ENCODE data around the gene CSK. TPM values are rescaled to one million over a fixed set of nuclear protein-coding genes. Genes with fewer than 3 reads are reported as not detected.
A peak's percentile ranks its signal among the peaks of the same experiment; 100 is the strongest.

The CSK gene
- polyA plus RNA-seq, 1 experiment: 25.3 TPM

DNA sequence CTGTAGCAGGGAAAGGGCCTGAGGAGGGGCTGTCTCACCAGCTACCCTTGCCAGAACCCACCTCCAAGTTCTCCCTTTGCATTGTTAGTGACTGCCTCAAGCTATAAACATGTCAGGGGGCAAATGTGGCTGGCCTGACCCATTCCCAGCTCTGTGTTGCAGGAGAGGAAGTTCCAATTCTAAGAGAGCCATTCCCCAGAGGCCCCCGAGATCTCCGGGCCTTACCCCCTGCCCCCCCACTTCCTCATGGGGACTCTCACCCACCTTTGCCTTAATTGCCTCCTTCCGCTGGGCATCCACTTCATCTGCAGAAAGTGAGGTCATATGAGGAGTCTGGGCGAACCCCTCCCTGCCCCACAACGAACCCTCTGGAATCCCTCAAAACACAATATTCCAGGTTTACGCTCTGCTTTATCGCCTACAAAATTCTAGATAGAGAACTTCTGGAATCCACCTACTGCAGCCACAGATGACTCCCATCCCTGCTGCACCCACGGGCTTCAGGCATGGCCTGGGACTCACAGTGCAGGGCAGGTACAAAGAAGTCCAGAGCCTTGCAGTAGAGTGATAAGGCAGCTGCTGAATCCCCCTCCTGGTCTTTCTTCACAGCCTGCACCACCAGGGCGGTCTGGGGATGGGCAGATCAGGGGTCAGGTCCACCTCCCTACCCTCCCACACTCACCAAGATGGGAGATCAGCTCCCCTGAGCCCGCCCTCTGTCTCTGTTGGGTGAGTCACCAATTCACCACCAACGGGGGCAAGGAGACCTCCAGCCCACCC, 57.1 kb downstream of the CSK start:
- TF ChIP-seq, protein P1, sequence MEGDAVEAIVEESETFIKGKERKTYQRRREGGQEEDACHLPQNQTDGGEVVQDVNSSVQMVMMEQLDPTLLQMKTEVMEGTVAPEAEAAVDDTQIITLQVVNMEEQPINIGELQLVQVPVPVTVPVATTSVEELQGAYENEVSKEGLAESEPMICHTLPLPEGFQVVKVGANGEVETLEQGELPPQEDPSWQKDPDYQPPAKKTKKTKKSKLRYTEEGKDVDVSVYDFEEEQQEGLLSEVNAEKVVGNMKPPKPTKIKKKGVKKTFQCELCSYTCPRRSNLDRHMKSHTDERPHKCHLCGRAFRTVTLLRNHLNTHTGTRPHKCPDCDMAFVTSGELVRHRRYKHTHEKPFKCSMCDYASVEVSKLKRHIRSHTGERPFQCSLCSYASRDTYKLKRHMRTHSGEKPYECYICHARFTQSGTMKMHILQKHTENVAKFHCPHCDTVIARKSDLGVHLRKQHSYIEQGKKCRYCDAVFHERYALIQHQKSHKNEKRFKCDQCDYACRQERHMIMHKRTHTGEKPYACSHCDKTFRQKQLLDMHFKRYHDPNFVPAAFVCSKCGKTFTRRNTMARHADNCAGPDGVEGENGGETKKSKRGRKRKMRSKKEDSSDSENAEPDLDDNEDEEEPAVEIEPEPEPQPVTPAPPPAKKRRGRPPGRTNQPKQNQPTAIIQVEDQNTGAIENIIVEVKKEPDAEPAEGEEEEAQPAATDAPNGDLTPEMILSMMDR (IDR thresholded peaks at IDR 0.05; ENCODE audit: insufficient read depth, low read depth, low read length): no peak
- ChIA-PET POLR2A (no interaction called here), CTCF (interaction anchor here (0.9 to 1.5 kb wide), 5 partner anchors 12 to 69 kb away, joined by 3 to 10 read pairs (median 4); partner anchors contain the start of gene CSK)

DNA sequence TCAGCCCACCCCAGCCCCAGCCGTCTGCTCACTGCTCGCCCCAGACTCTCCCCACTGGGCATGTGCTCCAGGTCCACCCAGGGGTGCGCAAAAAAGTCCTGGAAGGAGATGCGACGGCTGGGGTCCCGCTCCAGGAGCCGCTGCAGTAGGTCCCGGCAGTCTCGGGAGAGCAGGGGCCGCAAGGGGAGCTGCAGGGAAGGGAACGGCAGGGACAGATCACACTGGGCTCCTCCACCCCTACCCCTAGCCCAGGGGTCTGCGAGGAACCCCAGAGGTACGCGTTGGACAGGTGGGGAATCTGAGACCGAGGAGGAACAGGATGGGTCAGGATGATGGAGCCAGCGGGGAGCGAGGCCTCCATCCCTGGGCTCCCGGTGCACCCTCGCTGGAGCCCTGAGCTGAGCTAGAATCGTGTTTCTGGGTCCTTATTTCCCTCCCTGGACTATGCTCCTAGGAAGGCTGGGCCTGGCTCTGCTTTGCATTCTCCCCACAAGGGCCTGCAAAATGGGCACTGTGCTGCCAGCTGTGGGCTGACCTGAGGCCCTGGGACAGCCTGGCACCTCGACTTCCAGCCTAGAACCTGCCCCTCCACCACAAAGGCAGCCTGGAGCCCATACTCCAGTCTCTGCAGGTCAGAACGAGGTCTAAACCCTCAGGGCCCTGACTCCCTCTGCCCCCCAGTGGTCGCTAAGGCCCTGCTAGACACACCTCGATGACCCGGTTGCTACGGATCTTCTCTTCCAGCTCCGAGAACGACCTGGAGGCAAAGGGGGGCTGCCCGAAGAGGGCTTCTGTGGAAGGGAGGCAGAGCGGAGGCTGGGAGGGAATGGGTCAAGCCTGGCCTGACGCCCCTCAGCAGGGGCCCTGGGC, 57.9 kb downstream of the CSK start:
- ChIA-PET CTCF (interaction anchor here (1.2 to 2.0 kb wide), 4 partner anchors 40 to 111 kb away, joined by 3 to 5 read pairs (median 4); no protein-coding TSS in a partner anchor), POLR2A (no interaction called here)
- peaks cover 2% of the 10 kb centered on the region for H3K36me3 ChIP-seq (ENCODE audit: control insufficient read depth, insufficient read depth, low read length)
- DNase-seq (ENCODE audit: low read depth): no peak
- TF ChIP-seq, protein P1 (IDR thresholded peaks at IDR 0.05; ENCODE audit: insufficient read depth, low read depth, low read length): no peak
- H3K4me3 ChIP-seq (ENCODE audit: low read depth, low read length): no peak overlapping the region
- H3K27me3 ChIP-seq (ENCODE audit: control insufficient read depth, insufficient read depth, low read length): no peaks in the 10 kb centered on the region

More for the DNA sequence above, 57.1 kb downstream of the CSK start:
- DNase-seq (ENCODE audit: low read depth): no peak
- Histone ChIP-seq H3K36me3 (ENCODE audit: control insufficient read depth, insufficient read depth, low read length) (peaks cover 2% of the 10 kb centered on the region), H3K27me3 (ENCODE audit: control insufficient read depth, insufficient read depth, low read length) (no peaks in the 10 kb centered on the region), H3K4me3 (ENCODE audit: low read depth, low read length) (no peak overlapping the region)

DNA sequence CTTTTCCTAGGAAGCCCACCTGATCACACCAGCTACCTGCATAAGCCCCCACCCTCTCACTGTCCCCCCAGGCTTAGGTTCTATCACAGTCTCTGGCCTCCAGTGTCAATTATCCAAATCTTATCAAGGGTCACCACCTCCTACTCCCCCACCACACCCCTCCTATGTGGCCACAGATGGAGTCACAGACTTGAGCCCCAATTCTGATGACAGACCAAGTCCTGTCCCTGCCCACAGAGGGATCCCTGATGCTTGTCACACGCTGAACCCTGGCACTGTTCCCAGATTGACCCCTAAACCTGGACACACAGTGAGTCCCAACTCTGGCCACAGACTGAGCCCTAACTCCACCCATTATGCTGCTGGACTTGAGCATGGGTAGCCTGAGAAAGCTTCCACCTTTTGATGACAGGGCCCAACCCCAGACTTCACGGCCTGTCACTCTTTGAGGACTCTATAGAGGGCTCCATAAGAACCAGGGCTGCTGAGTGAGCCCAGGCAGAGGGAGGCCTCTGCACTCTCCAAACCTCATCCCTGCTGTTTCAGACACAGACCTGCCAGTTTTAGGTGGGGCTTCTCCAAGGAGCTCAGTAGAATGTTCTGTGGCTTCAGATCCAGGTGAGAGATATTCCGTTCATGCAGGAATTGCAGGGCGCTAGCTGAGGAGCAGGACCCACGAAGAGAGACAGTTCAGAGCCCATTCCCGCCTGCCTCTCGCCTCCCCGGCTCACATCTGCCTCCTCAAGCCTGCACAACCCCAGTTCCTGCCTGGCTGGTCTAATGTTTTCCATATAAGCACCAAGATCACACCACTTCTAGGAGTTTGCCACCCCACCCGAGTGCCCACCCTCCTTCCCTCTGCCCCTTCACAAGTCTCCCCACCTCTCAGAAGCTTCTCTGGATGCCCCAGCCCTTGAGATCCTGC, 59.2 kb downstream of the CSK start:
- DNase-seq (ENCODE audit: low read depth): no peak
- Histone ChIP-seq H3K36me3 (ENCODE audit: control insufficient read depth, insufficient read depth, low read length) (peaks cover 2% of the 10 kb centered on the region), H3K4me3 (ENCODE audit: low read depth, low read length) (no peak overlapping the region), H3K27me3 (ENCODE audit: control insufficient read depth, insufficient read depth, low read length) (no peaks in the 10 kb centered on the region)
- ChIA-PET POLR2A (no interaction called here), CTCF (interaction anchor here (1.2 to 2.0 kb wide), 6 partner anchors 10 to 109 kb away, joined by 3 to 5 read pairs (median 4); no protein-coding TSS in a partner anchor)
- TF ChIP-seq, protein P1 (IDR thresholded peaks at IDR 0.05; ENCODE audit: insufficient read depth, low read depth, low read length): no peak

DNA sequence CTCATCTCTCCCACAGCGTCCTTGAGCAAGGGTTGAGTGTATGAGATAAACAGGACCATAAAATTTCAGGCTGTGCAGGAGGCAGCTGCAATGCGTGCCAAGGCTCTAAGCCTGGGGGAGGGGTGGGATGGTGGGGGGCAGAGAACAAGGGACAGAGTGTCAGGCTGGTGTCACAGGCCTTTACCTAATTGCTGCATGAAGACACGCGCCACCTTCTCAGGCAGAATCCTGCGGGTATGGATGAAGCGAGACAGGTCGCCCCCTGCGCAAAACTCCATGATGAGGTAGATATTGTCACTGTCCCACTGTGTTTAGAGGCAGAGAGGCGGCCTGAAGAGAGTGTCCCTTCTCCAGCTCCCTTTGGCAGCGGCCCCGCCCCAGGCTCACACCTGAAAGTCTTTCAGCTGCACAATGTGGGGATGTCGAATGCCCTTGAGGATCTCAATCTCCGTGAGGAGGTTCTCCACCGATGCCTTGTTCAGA, 60.1 kb downstream of the CSK start:
- Histone ChIP-seq H3K36me3 (ENCODE audit: control insufficient read depth, insufficient read depth, low read length) (peaks cover 2% of the 10 kb centered on the region), H3K27me3 (ENCODE audit: control insufficient read depth, insufficient read depth, low read length) (no peaks in the 10 kb centered on the region), H3K4me3 (ENCODE audit: low read depth, low read length) (peak overlapping the region; percentile 69)
- CTCF ChIA-PET: interaction anchor here (0.9 to 2.0 kb wide), 11 partner anchors 9 to 60 kb away, joined by 3 to 7 read pairs (median 4); no protein-coding TSS in a partner anchor
- TF ChIP-seq, protein P1 (IDR thresholded peaks at IDR 0.05; ENCODE audit: insufficient read depth, low read depth, low read length): no peak
- POLR2A ChIA-PET: no interaction called here
- DNase-seq (ENCODE audit: low read depth): no peak
